SH-SY5Y (cell line): ENCODE results near the gene BTBD9.

Source experiments
- GATA2 ChIP-seq: IDR thresholded peaks from 2 replicates; pipeline ENCODE4 v1.6.1; 2011; ENCODE audit warnings: mild to moderate bottlenecking, low read depth, low read length
- GATA3 ChIP-seq: IDR thresholded peaks from 2 replicates; pipeline ENCODE4 v1.6.1; 2011; ENCODE audit warnings: low read depth, mild to moderate bottlenecking, low read length, moderate library complexity

- no peak for TF ChIP-seq GATA3
- TF ChIP-seq GATA2 = no peak
Measured at GRCh38 chr6:38306931-38307330, 332.8 kb downstream of the BTBD9 start.
